ENCODE results near the gene CADPS2. TPM values are rescaled to one million over a fixed set of nuclear protein-coding genes. Genes with fewer than 3 reads are reported as not detected.

CADPS2 gene
- total and polyA plus RNA-seq, 10 of the 15 experiments (the other 5 are each of a cell fraction or from before 2014, with no cell fraction given), result 0.05 to 7.5 (median 0.25) TPM

DNA sequence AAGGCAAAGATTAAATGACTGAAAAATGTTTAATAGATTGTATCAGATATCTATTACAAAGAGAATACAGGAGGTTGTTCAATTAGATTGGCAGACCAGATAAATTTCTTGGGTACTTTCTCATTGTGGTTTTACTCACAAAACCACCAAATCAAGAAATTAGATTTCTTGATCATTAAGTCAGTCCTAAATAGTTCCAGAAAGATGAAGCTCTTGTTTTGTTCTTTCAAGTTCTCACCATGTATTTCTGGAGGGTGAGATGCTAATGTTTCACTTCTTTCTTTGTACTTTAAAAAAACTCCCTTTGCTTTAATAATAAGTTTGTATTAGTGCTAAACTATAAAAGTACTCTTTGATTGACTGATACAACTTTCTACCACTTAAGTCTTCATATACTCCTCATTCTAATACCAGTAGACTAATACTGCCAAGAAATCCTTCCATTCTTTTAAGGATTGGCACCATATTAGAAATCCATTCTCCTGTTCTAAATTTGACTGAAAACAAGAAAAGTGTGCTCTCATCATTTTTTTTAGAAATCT lies 256.8 kb downstream of the CADPS2 start (continued):
- TF ChIP-seq, protein P1, sequence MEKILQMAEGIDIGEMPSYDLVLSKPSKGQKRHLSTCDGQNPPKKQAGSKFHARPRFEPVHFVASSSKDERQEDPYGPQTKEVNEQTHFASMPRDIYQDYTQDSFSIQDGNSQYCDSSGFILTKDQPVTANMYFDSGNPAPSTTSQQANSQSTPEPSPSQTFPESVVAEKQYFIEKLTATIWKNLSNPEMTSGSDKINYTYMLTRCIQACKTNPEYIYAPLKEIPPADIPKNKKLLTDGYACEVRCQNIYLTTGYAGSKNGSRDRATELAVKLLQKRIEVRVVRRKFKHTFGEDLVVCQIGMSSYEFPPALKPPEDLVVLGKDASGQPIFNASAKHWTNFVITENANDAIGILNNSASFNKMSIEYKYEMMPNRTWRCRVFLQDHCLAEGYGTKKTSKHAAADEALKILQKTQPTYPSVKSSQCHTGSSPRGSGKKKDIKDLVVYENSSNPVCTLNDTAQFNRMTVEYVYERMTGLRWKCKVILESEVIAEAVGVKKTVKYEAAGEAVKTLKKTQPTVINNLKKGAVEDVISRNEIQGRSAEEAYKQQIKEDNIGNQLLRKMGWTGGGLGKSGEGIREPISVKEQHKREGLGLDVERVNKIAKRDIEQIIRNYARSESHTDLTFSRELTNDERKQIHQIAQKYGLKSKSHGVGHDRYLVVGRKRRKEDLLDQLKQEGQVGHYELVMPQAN (conservative IDR thresholded peaks at IDR 0.05), result no peak
- no peak for TF ChIP-seq BRCA1 (IDR thresholded peaks at IDR 0.05; ENCODE audit: low read depth, low read length)
- TF ChIP-seq KAT2A (conservative IDR thresholded peaks at IDR 0.05; ENCODE audit: control insufficient read depth, low read depth, low read length), result no peak
- TF ChIP-seq EGR1 (IDR thresholded peaks at IDR 0.05; ENCODE audit: borderline replicate concordance in 1 of 2, low read depth in 2 of 2, low read length in 2 of 2), result no peak
- TF ChIP-seq KLF5 (IDR thresholded peaks at IDR 0.05; ENCODE audit: partially characterized antibody), result no peak
- TF ChIP-seq, protein P2, sequence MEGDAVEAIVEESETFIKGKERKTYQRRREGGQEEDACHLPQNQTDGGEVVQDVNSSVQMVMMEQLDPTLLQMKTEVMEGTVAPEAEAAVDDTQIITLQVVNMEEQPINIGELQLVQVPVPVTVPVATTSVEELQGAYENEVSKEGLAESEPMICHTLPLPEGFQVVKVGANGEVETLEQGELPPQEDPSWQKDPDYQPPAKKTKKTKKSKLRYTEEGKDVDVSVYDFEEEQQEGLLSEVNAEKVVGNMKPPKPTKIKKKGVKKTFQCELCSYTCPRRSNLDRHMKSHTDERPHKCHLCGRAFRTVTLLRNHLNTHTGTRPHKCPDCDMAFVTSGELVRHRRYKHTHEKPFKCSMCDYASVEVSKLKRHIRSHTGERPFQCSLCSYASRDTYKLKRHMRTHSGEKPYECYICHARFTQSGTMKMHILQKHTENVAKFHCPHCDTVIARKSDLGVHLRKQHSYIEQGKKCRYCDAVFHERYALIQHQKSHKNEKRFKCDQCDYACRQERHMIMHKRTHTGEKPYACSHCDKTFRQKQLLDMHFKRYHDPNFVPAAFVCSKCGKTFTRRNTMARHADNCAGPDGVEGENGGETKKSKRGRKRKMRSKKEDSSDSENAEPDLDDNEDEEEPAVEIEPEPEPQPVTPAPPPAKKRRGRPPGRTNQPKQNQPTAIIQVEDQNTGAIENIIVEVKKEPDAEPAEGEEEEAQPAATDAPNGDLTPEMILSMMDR (IDR thresholded peaks at IDR 0.05 in 2 of 3, conservative IDR thresholded peaks at IDR 0.05 in 1 of 3; ENCODE audit: control insufficient read depth in 2 of 3, extremely low read depth in 1 of 3, insufficient read depth in 1 of 3, low read depth in 3 of 3, low read length in 3 of 3), result no peak
- TF ChIP-seq, protein P3, sequence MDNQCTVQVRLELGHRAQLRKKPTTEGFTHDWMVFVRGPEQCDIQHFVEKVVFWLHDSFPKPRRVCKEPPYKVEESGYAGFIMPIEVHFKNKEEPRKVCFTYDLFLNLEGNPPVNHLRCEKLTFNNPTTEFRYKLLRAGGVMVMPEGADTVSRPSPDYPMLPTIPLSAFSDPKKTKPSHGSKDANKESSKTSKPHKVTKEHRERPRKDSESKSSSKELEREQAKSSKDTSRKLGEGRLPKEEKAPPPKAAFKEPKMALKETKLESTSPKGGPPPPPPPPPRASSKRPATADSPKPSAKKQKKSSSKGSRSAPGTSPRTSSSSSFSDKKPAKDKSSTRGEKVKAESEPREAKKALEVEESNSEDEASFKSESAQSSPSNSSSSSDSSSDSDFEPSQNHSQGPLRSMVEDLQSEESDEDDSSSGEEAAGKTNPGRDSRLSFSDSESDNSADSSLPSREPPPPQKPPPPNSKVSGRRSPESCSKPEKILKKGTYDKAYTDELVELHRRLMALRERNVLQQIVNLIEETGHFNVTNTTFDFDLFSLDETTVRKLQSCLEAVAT (IDR thresholded peaks at IDR 0.05), result peak; percentile 66; the same call in 1 of the 2 replicates
- TF ChIP-seq NFXL1 (IDR thresholded peaks at IDR 0.05; ENCODE audit: borderline replicate concordance), result no peak
- TF ChIP-seq SREBF1 (IDR thresholded peaks at IDR 0.05; ENCODE audit: low read length), result no peak
- peak; percentile 48; the same call in 1 of the 2 replicates for TF ChIP-seq BACH1 (IDR thresholded peaks at IDR 0.05; ENCODE audit: borderline replicate concordance)
- peak; percentile 86 for TF ChIP-seq ZNF24 (IDR thresholded peaks at IDR 0.05)
- no peak for TF ChIP-seq PAX5 (IDR thresholded peaks at IDR 0.05; ENCODE audit: borderline replicate concordance, low read depth, low read length)
- TF ChIP-seq YY1 (IDR thresholded peaks at IDR 0.05; ENCODE audit: low read depth, low read length), result no peak
- TF ChIP-seq RAD51 (IDR thresholded peaks at IDR 0.05), result no peak; the same call in 1 of the 2 replicates
- peak; percentile 83 for TF ChIP-seq ZNF217 (IDR thresholded peaks at IDR 0.05)
- TF ChIP-seq POLR2AphosphoS2 (IDR thresholded peaks at IDR 0.05; ENCODE audit: low read depth, low read length), result no peak
- no peak for TF ChIP-seq JUND (IDR thresholded peaks at IDR 0.05; ENCODE audit: low read depth, low read length)
- no peak for TF ChIP-seq SRF (IDR thresholded peaks at IDR 0.05; ENCODE audit: low read depth in 2 of 2, low read length in 2 of 2)
- TF ChIP-seq ASH2L (IDR thresholded peaks at IDR 0.05; ENCODE audit: borderline replicate concordance, low read depth), result no peak
- no peak for TF ChIP-seq SP1 (IDR thresholded peaks at IDR 0.05; ENCODE audit: low read depth, low read length)
- TF ChIP-seq FOS (IDR thresholded peaks at IDR 0.05; ENCODE audit: borderline replicate concordance, extremely low read depth, insufficient read length), result no peak
- no peak for TF ChIP-seq CHD4 (IDR thresholded peaks at IDR 0.05)
- TF ChIP-seq POU2F2 (IDR thresholded peaks at IDR 0.05; ENCODE audit: borderline replicate concordance, low read depth, low read length), result no peak
- TF ChIP-seq SMC3 (IDR thresholded peaks at IDR 0.05; ENCODE audit: borderline replicate concordance, low read length), result no peak
- no peak for TF ChIP-seq HCFC1 (IDR thresholded peaks at IDR 0.05; ENCODE audit: low read length)
- TF ChIP-seq RBBP5 (conservative IDR thresholded peaks at IDR 0.05), result no peak
- TF ChIP-seq ZZZ3 (IDR thresholded peaks at IDR 0.05; ENCODE audit: control insufficient read depth, insufficient read length, low read depth), result no peak
- TF ChIP-seq, protein P4, sequence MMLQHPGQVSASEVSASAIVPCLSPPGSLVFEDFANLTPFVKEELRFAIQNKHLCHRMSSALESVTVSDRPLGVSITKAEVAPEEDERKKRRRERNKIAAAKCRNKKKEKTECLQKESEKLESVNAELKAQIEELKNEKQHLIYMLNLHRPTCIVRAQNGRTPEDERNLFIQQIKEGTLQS (IDR thresholded peaks at IDR 0.05; ENCODE audit: borderline replicate concordance, extremely low read depth, low read depth, low read length), result no peak
